ELF-1 (cell line): ENCODE measurements around the gene ALK.

Experiments used
- DNase-seq: peaks from one replicate; pipeline ENCODE4 v3.0.0-alpha.2; 2016; ENCODE audit warnings: low read depth, low spot score

Gene ALK

DNA sequence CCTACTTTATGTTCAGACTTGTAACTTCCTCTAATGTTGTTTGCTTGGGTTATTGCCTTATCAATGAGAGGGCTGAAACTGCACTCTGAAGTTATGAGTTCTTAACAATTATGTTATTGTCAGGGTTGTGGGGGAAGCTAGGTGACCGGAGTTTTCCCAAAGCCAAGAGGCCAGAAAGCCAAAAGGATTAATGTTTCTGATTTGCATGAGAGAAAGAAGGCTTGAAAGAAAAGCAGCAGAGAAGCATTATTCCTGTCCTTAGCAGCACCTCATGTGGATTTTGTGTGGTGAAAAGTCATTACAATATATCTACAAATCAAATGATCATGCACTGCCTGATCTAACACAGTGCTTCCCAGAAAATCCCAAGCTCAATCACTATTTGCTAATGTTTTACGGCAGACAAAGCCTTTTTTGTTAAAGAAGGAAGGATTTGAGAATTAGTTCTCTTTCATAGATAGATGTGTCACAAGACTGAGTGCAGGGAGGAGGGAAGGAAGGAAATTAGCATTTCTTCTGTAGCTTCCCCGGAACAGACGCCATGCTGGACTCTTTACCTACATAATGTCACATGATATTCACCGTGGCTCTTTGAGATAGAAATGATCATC, 203.2 kb downstream of the ALK start:
- DNase-seq, result no peak

DNA sequence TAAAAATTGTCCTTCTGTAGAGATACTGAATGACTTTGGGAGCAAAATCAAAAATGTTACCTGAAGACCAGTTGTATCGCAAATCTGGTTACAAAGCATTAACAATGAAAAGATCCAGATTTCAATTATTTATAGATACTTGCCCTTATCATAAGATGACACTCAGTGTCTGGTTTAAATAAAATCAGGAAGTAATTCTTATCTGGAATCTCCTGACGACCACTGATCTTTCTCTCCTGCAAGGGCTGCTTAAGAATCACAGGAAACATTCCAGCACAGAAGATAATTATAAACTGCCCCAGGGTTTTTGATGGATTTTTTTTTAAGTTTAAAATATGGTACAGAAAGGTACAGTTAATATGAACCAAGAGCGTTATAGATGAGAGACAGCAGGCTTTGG, 205.7 kb downstream of the ALK start:
- no peak for DNase-seq

DNA sequence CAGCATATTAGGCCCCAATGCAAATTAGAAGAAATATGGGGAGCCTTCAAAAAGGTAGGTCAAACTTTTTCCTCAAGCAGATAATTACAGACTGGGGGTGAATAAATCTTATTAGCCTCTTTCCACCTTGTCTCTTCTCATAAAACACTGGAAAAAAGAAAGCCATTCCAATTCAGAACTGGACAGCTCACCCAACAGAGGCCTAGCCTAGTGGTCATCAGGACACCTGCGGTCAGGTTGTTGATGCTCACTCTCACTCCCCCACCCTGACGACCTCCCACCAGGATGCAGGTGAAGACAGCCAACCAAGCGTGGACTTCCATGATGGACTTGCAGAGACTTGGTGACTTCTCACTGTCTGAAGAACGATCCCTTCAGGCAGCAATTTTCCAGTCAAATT, 207.1 kb downstream of the ALK start:
- no peak for DNase-seq

DNA sequence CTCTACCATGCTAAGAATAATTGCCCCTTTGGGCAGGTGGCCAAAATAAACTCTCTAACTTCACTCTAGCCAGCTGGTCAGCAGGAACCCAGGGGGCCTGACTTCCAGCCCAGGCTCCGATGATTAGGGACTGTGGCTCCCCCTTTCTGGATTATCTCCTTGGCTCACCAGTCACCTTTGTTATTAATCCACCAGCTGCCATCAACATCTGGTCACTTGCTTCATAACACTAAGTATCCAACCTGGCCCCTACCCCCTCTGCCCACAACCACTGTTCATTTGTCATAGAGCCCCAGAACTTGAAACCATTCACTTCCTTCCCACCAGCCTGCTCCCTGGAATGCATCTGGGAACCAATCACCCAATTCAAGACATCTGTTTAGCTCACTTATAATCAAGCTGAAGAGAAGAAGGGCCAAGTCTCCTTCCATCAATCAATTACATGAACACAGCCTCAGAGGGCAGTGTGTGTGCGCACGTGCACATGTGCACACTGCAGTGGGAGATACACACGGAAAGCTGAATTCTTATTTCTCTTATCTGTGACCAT, 215.1 kb downstream of the ALK start:
- no peak for DNase-seq

DNA sequence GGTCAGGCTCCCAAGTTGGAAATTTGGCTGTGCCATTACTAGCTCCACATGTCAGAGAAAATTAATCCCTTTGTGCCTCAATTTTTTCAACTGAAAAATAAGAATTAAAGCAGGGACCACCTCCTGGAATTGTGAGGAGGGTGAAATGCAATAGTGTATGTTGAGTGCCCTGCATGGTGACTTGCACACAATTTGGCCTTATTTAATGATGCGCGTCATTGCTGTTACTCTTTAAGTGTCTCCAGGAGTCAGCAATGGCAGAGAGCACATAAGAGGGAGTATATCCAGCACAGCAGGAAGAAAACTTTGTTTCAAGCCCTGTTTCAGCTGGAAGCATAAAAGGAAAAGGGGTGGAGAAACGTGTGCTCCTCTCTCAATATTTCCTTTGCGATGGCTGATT, 215.8 kb downstream of the ALK start:
- DNase-seq, result no peak

DNA sequence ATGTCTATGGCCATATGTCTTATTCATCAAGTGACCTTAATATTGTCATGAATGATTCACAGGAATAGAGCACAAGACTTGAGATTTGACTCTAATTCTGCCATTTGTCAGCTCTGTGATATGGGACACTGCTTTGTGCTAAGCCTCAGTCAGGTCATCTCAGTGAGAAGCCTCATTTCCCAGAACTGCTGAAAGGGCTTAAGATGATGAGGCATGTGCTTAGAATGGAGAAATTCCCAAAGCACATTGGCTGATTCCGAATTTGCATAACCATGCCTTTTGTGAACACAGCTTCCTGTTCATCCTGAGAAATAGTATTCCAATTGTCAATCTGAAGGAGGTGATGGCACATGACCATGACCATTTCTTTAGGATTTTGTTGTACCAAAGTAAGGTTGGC, 218.1 kb downstream of the ALK start:
- no peak for DNase-seq

DNA sequence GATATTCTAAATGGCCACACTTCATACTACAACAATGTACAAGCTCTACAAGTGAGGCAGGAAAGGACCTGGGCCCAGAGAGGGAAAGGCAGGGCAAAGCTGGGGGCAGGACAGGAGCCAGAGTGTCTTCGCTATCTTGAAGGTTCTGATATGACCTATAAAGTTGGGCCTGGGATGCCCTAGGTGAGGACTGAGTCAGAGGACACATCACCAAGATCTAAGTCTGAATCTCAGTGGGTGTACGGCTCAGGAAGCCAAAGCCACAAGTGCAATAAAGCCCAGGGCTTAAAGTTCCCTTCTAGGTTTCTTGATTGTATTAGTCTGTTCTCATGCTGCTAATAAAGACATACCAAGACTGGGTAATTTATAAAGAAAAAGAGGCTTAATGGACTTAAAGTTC, 219.1 kb downstream of the ALK start:
- no peak for DNase-seq

DNA sequence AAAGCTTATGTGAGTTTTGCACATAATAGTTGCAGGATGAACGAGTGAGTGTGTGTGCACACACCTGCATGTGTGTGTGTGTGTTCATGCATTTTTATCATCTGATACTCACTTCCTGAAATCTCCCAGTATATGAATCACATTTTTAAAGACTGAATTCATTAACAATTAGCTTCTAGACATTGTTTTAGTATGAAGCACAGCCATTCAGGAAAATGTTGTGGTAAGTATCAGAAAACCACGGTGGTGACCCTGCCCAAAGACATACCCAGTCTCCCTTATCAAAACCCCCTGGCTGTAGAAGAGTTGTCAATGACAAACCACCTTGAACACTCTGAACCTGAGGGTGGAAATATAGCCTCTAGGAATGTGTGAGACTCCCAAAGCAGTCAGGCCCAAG, 220.8 kb downstream of the ALK start:
- DNase-seq, result no peak

DNA sequence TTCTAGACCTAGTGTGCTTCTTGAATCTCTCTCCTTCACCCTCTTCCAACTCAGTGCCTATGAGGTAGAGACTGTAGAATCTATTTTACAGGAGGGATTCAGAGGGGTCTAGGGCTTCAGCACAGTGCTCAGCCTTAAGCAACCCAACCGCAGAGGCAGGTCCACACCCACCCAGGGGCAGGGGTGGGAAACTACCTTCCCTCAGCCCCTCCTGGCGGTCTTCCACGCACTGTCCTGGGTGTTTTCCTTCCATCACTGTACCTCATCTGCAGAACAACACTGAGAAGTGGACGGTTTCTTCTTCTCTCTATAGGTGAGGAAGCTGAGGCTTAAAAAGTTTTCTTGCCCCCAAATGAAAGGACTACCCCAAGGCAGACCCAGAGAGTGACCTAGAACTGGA, 222.3 kb downstream of the ALK start:
- no peak for DNase-seq

DNA sequence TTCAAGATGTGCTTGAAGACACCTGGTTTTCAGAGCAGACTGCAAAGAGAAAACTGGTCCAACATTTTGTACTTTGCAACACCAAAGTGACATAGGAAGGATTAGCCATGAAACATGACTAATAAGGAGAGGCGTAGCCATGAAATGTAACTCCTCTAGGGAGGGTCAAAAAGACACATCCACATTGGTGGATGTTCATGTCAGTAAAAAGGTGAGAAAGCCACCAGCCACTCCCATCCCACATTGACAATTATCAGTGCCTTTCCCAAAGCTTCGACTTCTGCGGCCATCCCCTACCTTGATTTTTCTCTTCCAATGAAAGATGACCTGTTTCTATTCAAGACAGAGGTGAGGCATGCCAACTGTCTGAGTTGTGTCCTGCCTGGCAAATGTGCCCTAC, 223.2 kb downstream of the ALK start:
- DNase-seq, result no peak

DNA sequence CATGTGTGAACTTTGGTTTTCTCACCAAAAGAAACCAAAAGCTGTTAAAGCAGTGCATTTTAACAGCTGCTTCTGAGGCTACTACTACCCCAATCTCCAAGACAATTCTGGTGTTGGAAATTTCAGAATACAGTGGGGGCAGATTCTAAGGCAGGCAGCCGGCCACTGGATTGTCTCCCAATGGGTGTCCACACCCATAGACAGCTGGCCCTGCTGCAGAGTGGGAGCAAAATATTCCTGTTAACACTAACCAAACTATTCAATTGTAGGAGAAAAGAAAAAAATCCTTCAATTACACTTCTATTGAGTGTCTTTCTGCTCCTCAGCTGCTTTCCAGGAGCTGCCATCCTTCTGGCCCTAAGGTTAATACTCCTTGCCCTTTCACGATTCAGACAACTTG, 223.7 kb downstream of the ALK start:
- no peak for DNase-seq

DNA sequence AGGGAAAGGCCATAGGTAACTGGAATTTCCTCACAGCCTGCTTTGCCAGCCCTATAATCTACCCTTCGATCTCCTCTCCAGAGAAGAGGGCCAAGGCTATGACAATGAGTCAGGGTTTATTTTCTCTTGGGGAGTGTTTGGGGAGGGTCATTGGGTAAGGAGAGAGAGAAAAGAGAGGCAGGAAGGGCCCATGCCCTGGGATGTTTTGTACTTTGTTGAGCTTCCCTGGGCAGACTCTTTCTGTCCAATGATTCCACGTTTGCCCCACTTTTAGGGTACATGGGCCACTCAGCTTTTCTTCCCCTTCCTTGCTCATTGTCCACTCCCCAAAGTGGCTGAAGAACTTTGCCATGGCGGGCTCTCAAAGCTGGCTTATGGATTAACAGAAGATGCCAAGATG, 224.2 kb downstream of the ALK start:
- DNase-seq, result no peak

DNA sequence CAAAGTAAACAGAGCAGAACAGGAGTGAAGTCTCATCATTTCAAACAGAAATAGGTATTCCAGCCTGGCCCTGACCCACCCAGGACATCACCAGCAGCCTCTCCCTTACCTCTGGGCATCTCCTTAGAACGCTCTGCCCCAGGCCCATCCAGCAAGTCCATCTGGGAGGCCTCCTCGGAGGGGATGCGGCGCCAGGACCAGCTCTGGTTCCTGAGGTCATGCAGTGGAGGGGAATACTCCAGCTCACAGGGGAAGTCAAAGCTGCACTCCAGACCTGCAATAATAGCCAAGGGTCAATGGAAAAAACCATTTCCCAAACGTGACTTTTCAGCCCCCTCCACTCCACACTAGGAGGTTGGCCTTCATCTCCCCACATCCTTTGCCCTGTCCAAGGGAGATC, 226.6 kb downstream of the ALK start:
- no peak for DNase-seq

DNA sequence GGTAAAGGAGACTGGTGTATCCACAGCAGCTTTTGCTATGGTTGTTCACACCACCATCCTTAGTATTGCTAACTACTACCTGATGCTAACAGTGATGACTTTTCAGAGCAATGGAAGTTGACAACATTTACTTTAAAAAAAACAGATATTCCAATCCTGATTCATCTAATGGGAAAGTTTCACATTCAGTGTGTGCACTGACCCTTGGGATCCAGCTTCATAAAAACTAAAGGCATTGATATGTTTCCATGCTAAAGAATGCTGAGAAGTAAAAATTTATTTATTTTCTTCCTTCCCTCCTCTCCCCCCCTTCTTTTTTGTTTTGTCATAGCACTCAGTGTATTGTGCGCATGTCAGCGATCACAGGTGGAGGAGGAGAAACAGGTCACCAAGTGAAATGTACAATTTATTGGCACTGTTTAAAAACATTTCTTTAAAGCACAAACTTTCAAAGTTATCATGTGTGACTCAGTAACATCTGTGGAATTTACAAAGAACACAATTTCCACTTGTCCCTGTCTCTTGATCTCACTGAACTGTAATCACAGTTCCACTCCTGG, 229.9 kb downstream of the ALK start:
- DNase-seq, result no peak

DNA sequence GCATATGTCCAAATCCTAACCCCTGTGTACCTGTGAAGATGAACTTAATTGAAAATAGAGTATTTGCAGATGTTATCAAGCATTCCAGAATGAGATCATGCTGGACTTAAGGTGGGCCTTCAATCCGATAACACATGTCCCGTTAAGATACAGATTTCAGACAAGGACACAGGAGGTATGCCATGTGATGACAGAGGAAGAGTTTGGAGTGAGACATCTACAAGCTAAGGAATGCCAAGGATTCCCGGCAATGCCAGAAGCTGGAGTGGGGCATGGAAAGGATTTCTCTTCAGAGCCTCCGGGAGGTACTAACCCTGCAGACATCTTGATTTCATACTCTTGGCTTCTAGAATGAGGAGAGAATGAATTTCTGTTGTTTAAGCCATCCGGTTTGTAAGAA, 231.7 kb downstream of the ALK start:
- no peak for DNase-seq

DNA sequence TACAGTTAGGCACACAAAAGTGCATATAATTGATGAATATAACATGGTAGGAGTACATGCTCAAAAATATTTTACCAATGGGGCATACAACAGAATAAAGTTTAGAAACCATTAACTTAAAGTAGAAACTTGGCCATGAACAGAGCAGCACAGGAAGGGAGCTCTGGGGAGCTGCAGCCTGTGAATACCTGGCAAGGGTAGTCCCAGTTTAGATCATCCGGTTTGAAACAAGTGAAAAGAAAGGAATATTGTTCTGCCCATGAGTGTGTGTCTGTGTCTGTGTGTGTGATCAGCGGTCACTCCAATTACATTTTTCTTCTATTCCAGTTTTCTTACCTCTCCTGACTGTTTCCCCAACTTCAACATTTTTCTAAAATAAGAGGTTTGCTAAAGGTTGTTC, 233.0 kb downstream of the ALK start:
- no peak for DNase-seq

DNA sequence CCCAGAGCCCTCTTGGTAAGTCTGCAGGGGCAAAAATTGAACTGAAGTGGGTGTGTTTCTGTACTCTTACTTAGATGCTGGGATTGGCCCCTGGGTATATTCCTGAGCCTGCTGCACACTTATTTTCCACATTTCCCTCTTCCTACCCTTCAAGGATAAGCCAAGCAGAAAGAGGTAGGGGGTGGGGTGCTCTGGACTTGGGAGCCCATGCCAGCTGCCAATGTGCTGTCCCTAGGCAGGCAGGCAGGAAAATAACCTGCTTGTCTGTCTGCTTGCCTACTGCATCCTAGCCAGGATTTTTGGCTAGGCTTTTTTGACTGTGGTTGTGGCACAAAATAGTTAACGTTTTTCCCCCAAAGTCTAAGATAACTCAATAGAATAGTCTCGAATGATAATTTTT, 234.3 kb downstream of the ALK start:
- no peak for DNase-seq

DNA sequence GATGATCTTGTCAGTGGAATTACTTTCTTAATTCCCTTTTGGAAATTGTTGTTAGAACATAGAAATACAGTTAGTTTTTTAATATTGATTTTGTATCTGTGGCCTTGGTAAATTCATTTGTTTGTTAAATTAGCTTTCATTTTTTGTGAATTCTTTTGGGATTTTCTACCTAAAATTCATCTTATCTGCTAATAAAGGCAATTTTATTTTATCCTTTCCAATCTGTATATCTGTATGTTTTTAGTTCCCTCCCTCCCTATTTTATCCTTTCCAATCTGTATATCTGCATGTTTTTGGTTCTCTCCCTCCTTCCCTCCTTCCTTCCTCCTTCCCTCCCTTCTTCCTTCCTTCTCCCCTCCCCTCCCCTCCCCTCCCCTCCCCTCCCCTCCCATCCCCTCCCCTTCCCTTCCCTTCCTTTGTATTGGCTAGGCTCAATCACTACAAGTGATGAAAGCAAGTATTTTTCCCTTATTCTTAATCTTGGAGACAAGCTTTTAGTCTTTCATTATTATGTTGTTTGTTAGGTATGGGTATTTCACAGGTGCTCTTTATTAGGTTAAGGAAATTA, 244.4 kb downstream of the ALK start:
- DNase-seq, result no peak

DNA sequence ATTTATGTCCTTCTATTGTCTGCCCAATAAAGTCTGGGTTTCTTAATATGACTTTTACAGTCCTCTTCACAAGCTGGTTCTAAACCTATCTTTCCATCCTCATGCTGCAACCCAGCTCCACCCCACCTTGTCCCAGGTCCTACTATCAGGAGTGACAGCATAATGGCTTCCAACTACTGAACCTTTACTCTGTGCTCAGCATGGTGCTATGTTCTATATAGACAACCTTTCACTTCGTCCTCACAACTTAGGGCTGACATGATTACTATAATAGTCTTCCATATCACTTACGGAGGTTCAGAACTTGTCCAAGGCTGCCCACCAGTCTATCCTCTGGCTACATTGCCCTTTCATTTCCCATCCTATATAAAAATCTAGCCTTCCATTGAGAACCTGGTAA, 256.8 kb downstream of the ALK start:
- DNase-seq, result no peak

DNA sequence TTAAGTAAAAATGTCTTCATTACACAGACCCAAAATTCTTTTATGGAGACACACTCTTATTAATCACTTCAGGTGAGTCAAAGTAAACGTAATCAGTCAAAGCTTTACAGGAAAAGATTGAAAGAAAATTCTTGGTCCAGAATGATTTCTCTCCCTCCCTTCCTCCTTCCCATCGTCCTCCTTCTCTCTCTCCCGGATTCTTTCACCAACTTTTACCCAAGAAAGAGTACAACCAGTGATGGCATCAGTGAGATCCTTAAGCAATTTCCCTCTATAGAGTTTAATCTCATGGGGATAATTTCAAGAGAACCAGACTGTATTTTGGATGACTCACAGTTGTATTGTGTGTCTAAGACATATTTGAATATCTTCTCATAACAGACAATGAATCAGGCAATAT, 258.1 kb downstream of the ALK start:
- no peak for DNase-seq

DNA sequence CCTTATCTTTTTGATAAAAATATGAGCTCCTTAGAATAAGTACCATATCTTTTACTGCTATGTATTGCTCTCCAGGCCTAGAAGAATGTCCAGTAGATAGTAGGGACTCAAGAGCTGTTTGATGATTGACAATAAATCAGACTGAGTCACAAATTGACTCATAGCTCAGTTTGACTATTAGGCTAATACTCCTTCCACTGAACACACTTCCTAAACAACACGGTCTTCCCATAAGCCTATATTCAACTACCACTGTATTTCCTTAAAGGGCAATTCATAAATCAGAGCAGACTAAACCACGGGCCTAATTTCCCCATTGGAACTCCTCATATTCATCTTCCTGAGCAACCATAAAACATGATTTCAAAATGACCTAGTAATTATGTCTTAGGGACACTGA, 258.5 kb downstream of the ALK start:
- no peak for DNase-seq

DNA sequence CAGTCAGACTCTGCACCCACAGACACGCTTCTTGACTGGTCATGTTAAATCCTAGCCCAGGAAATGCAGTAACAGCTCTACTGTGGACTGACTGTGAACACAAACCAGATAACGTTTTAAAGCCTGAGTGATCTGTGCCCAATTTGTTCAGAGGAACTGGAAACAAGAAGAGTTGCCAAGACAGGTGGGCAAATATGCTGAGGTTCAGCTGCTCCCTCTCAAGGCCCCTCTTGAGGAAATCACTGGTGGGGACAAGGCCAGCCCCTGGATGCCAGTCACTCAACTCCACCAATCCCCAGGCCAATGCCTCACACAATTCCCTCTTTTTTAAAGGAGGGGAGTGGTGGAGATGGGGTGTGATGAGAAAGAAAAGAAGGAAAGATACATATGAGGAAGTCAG, 261.2 kb downstream of the ALK start:
- no peak for DNase-seq

DNA sequence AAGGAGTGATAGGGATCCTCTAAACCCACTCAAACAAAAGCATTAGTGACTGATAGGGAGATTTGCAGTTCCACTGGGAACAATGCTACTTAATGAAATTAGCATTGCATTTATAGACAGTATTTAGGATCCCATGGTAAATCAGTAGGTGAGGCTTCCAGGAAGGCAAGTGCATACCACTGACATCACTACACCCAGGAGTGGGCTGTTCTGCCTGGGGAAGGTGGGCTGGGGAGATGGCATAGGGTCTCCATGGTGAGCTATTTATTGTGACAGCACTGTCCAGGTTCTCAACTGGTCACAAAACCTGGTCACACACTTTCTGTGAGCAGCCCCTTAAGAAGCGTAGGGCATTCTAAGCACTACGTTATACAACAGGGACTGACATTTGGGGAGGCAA, 262.2 kb downstream of the ALK start:
- no peak for DNase-seq

DNA sequence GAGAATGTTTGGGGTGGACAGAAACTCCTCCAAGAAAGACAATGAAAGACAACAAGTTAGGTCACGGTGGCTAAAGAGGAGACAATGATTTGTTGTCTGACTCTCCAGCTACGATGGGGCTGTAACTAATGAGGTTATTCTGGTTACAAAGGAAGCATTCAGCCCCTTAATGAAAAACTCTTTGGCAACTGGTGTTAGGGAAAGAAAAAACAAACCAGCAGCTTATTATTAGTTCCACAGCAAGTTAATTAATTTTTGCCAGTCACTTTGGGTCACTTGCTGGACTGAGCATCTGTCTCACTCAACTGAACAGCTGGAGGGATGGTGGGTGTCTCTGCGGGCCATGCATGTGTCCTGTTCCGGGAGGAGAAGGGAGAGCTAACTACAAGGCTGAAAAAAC, 263.7 kb downstream of the ALK start:
- peak; percentile 8 for DNase-seq
